K562 (cell line): ENCODE data around the gene TM7SF2. TPM values are rescaled to one million over a fixed set of nuclear protein-coding genes. Genes with fewer than 3 reads are reported as not detected.

Experiments
- ATAC-seq: fragments of 200-7000 bp; cut with Tn5 transposase; 3 replicates; pipeline ENCODE4 v1.9.1; 2020; ENCODE audit warnings: moderate library complexity
- BruUV-seq: library from RNA; stranded (reverse); fragments of 400-500 nt; replicated peaks from 2 replicates; lab custom pipeline; 2021; lab: Mats Ljungman, UMichigan
- CTCF ChIA-PET: fragments of 300-600 bp; formaldehyde crosslinking; extraction: SDS; loops from one replicate; lab custom pipeline; 2021; ENCODE audit warnings: low intra/inter-chr PET ratio; lab: Yijun Ruan, JAX
- POLR2A ChIA-PET: fragments of 300-600, 350-650 bp; sonication (Branson Sonifier 250); formaldehyde crosslinking; extraction: SDS; loops from one replicate; lab custom pipeline; 2021; ENCODE audit warnings: antibody characterized with exemption, inconsistent platforms; lab: Yijun Ruan, JAX
- DNase-seq, 4 experiments: peaks; one replicate each; pipeline versions ENCODE4 v3.0.0 to v3.0.0-alpha.2; 2011 to 2018; ENCODE audit warnings: low spot score in 3 of 4, mixed read lengths in 3 of 4; ENCODE audit errors: extremely low read depth in 1 of 4
- FAIRE-seq: peaks from 2 replicates; lab custom pipeline; 2011; peaks lifted over from hg19 to GRCh38; lab: Jason Lieb, UNC
- H2AFZ ChIP-seq: 2 replicates; pipeline ENCODE4 v1.6.0; 2011; ENCODE audit warnings: low read depth, low read length, control low read depth, inconsistent platforms
- H3K27ac ChIP-seq: fragments of 200-600 bp; 3 replicates; pipeline ENCODE4 v1.8.0; 2011; ENCODE audit warnings: low read depth, mild to moderate bottlenecking, control low read depth, inconsistent platforms, low read length, moderate library complexity, mixed read lengths; ENCODE audit errors: extremely low read depth
- H3K27me3 ChIP-seq, 2 experiments: fragments of 300-600 bp in 1 of 2; 2 replicates in 1 of 2; 3 replicates in 1 of 2; pipeline versions ENCODE4 v1.6.0 to v1.8.0; 2011; ENCODE audit warnings: inconsistent platforms in 2 of 2, low read length in 2 of 2, mild to moderate bottlenecking in 1 of 2, mixed read lengths in 1 of 2, moderate library complexity in 1 of 2; ENCODE audit not compliant: control insufficient read depth in 2 of 2, insufficient read depth in 2 of 2
- H3K36me3 ChIP-seq: fragments of 300-600 bp; 3 replicates; pipeline ENCODE4 v1.8.0; 2011; ENCODE audit warnings: mild to moderate bottlenecking, low read length, inconsistent platforms; ENCODE audit not compliant: control insufficient read depth, insufficient read depth
- H3K4me1 ChIP-seq, 2 experiments: fragments of 200-600 bp in 1 of 2; replicated peaks in 1 of 2; 2 replicates in 1 of 2; 3 replicates in 1 of 2; pipeline versions ENCODE4 v1.5.1 to v1.8.0; 2011; ENCODE audit warnings: inconsistent platforms in 2 of 2, low read length in 2 of 2, mild to moderate bottlenecking in 1 of 2, mixed read lengths in 1 of 2, moderate library complexity in 1 of 2; ENCODE audit not compliant: control insufficient read depth in 2 of 2, insufficient read depth in 2 of 2
- H3K4me2 ChIP-seq: 2 replicates; pipeline ENCODE4 v1.6.1; 2011; ENCODE audit warnings: low read length, control low read depth, inconsistent platforms, mixed read lengths; ENCODE audit not compliant: insufficient read depth
- H3K4me3 ChIP-seq: fragments of 200-600 bp; sonication (generic), shearing (Covaris generic); 2 replicates; pipeline ENCODE4 v1.5.1; 2016; ENCODE audit warnings: control low read depth, inconsistent platforms
- H3K79me2 ChIP-seq: fragments of 200-600 bp; 3 replicates; pipeline ENCODE4 v1.8.0; 2011; ENCODE audit warnings: low read length, inconsistent platforms; ENCODE audit not compliant: control insufficient read depth, insufficient read depth
- H3K9ac ChIP-seq, 2 experiments: 2 replicates each; pipeline versions ENCODE4 v1.6.0 to v1.6.1; 2011; ENCODE audit warnings: low read depth in 2 of 2, low read length in 2 of 2, control low read depth in 1 of 2, inconsistent platforms in 1 of 2, mild to moderate bottlenecking in 1 of 2, mixed read lengths in 1 of 2; ENCODE audit not compliant: insufficient read depth in 1 of 2
- H3K9me1 ChIP-seq: one replicate; pipeline ENCODE4 v1.6.0; 2011; ENCODE audit warnings: inconsistent platforms, mild to moderate bottlenecking, low read length, moderate library complexity; ENCODE audit not compliant: control insufficient read depth, insufficient read depth
- H3K9me3 ChIP-seq: replicated peaks from 2 replicates; pipeline ENCODE4 v1.5.1; 2011; ENCODE audit warnings: low read depth, low read length, inconsistent platforms; ENCODE audit not compliant: control insufficient read depth, insufficient read depth
- H4K20me1 ChIP-seq: replicated peaks from 2 replicates; pipeline ENCODE4 v1.6.1; 2011; ENCODE audit warnings: low read length, inconsistent platforms, mixed read lengths; ENCODE audit not compliant: control insufficient read depth, insufficient read depth
- KLF13 ChIP-seq: fragments of 450-650 bp; IDR thresholded peaks from 2 replicates; pipeline ENCODE4 v1.6.1; 2016; ENCODE audit warnings: missing genetic modification characterization, low read depth, mild to moderate bottlenecking, missing compliant biosample characterization, moderate library complexity, borderline replicate concordance
- MAFF ChIP-seq: IDR thresholded peaks from 2 replicates; pipeline ENCODE4 v1.6.1; 2012; ENCODE audit warnings: low read length, improper control_type of control experiment
- NR2C1 ChIP-seq, 2 experiments: fragments of 450-650 bp; IDR thresholded peaks; 2 replicates each; pipeline ENCODE4 v1.6.1; 2017; ENCODE audit warnings: mild to moderate bottlenecking in 2 of 2, antibody characterized with exemption in 1 of 2, inconsistent platforms in 1 of 2, missing compliant biosample characterization in 1 of 2, missing genetic modification characterization in 1 of 2
- SMAD4 ChIP-seq: fragments of 250-450 bp; sonication (Bioruptor Pico); conservative IDR thresholded peaks from 2 replicates; pipeline ENCODE4 v1.8.0; 2021; ENCODE audit warnings: inconsistent platforms, mild to moderate bottlenecking, moderate library complexity
- WGBS: fragments of 100-300 bp; shearing (Covaris generic); methylation state at CpG from one replicate; pipeline ENCODE4 v1.1.6; 2016; ENCODE audit warnings: low coverage, mixed read lengths; ENCODE audit not compliant: insufficient coverage; ENCODE audit errors: missing lambda C conversion rate; 5-methylcytosine and 5-hydroxymethylcytosine counted together
- in situ Hi-C: fragments of 300-500 bp; cut with MboI; formaldehyde crosslinking; loops from 4 replicates; pipeline ENCODE4 v1.15.0; 2018; ENCODE audit warnings: inconsistent platforms, mixed read lengths
- intact Hi-C: fragments of 100-400 bp; cut with micrococcal nuclease; formaldehyde crosslinking; loops from 2 replicates; pipeline ENCODE4 v1.14.2; 2022
- polyA plus RNA-seq, 8 experiments: library from polyadenylated mRNA; depleted of rRNA in 4 of 8; stranded (reverse) in 5 of 8; unstranded in 3 of 8; fragments of >200 nt; fragmentation: Nextera tagmentation in 2 of 8; fragmentation: Illumina TruSeq in 1 of 8; extraction: Ambion mirVana in 2 of 8; extraction: Trizol in 1 of 8; gene quantifications; 2 replicates each; pipeline versions ENCODE4 v1.2.1 to v1.2.3, GENCODE V29; 2011 to 2014; ENCODE audit warnings: inconsistent platforms in 1 of 8, missing spikeins in 1 of 8
- total RNA-seq, 7 experiments: library from RNA; depleted of rRNA in 6 of 7; stranded (reverse); fragments of >200 nt in 6 of 7; fragmentation: Illumina TruSeq in 2 of 7; extraction: Trizol in 2 of 7; gene quantifications; 2 replicates each; pipeline versions ENCODE4 v1.2.1 to v1.2.3, GENCODE V29; 2011 to 2021; ENCODE audit warnings: low replicate concordance in 1 of 7
- TF ChIP-seq, protein P1 (sequence below): fragments of 450-650 bp; IDR thresholded peaks from 2 replicates; pipeline ENCODE4 v1.6.1; 2018; ENCODE audit not compliant: partially characterized antibody
- TF ChIP-seq, protein P2 (sequence below): sonication (generic); formaldehyde crosslinking; IDR thresholded peaks from 2 replicates; pipeline ENCODE4 v1.8.0; 2022; ENCODE audit warnings: mild to moderate bottlenecking, missing genetic modification reagents
- TF ChIP-seq, protein P3 (sequence below): fragments of 450-650 bp; IDR thresholded peaks from 2 replicates; pipeline ENCODE4 v1.6.1; 2016; ENCODE audit warnings: borderline replicate concordance
- TF ChIP-seq, protein P4 (sequence below): sonication (generic); formaldehyde crosslinking; IDR thresholded peaks from 2 replicates; pipeline ENCODE4 v1.8.1; 2022; ENCODE audit warnings: missing genetic modification reagents

TM7SF2 gene
- total and polyA plus RNA-seq, 9 of the 15 experiments (the other 6 are each of a cell fraction or from before 2014, with no cell fraction given): 1.2 to 22.0 (median 14.3) TPM

DNA sequence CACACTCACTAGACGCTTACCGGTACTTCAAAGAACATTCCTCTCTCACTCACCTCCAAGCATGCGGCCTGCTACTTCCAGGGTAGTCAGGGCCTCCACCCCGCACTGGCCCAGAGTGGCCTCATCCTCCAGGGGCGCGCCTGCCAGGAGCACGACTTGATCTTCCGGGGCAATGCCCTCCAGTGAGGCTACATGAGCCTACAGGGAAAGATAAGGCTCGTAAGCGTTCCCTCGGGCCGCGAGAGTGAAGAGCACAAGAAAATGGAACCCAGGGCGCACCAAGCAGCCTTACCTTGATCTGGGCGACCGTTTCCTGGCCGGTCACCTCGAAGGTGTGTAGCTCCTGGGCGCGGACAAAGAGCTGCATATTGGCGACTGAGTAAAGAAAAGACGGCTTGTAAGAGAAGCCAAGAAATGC lies 9.8 kb downstream of the TM7SF2 start:
- no peaks in the 10 kb centered on the region for H3K9me3 ChIP-seq
- DNase-seq: peak in 2 of 4 experiments; percentile 29 to 52
- ChIA-PET CTCF (interaction anchor here (0.7 kb wide), 1 partner anchor 9 kb away, joined by 3 read pairs; no protein-coding TSS in a partner anchor), POLR2A (interaction anchor here (0.6 to 9.5 kb wide), 27 partner anchors 9 to 738 kb away, joined by 3 to 182 read pairs (median 3); partner anchors contain the start of genes CAPN1, MAJIN, NEAT1 and POLA2)
- peak overlapping the region; percentile 60; the same call in 1 of the 2 replicates for H2AFZ ChIP-seq
- ATAC-seq: peak; percentile 14
- H3K79me2 ChIP-seq: peaks cover 67% of the 10 kb centered on the region
- in situ Hi-C loops: no loop called here
- BruUV-seq: TSS peak; percentile 65
- peaks cover 15 to 28% of the 10 kb centered on the region in 2 experiments; a peak in 4 of 5 replicates for H3K4me1 ChIP-seq
- FAIRE-seq: no peak
- intact Hi-C loops: no loop called here
- H3K27ac ChIP-seq: peak overlapping the region; percentile 96
- peaks cover 4% of the 10 kb centered on the region; the same call in 1 of the 2 replicates for H4K20me1 ChIP-seq
- WGBS: 2% methylated on average over 22 of the region's 22 CpGs
- peak overlapping the region; percentile 98 for H3K9ac ChIP-seq
- H3K4me3 ChIP-seq: peak overlapping the region; percentile 98
- no peaks in the 10 kb centered on the region for H3K27me3 ChIP-seq
- H3K4me2 ChIP-seq: peak overlapping the region; percentile 100
- no peaks in the 10 kb centered on the region for H3K9me1 ChIP-seq
- peaks cover 71% of the 10 kb centered on the region for H3K36me3 ChIP-seq
- TF ChIP-seq NR2C1 (IDR thresholded peaks at IDR 0.05) (peak; percentile 47), NR2C1 (tag; IDR thresholded peaks at IDR 0.05) (peak; percentile 67), SMAD4 (CRISPR knock-in tag) (peak; percentile 9; the same call in 1 of the 2 replicates), MAFF (no peak), KLF13 (tag) (no peak)
- TF ChIP-seq, protein P1, sequence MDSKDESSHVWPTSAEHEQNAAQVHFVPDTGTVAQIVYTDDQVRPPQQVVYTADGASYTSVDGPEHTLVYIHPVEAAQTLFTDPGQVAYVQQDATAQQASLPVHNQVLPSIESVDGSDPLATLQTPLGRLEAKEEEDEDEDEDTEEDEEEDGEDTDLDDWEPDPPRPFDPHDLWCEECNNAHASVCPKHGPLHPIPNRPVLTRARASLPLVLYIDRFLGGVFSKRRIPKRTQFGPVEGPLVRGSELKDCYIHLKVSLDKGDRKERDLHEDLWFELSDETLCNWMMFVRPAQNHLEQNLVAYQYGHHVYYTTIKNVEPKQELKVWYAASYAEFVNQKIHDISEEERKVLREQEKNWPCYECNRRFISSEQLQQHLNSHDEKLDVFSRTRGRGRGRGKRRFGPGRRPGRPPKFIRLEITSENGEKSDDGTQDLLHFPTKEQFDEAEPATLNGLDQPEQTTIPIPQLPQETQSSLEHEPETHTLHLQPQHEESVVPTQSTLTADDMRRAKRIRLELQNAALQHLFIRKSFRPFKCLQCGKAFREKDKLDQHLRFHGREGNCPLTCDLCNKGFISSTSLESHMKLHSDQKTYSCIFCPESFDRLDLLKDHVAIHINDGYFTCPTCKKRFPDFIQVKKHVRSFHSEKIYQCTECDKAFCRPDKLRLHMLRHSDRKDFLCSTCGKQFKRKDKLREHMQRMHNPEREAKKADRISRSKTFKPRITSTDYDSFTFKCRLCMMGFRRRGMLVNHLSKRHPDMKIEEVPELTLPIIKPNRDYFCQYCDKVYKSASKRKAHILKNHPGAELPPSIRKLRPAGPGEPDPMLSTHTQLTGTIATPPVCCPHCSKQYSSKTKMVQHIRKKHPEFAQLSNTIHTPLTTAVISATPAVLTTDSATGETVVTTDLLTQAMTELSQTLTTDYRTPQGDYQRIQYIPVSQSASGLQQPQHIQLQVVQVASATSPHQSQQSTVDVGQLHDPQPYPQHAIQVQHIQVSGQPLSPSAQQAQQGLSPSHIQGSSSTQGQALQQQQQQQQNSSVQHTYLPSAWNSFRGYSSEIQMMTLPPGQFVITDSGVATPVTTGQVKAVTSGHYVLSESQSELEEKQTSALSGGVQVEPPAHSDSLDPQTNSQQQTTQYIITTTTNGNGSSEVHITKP: peak; percentile 54
- TF ChIP-seq, protein P2, sequence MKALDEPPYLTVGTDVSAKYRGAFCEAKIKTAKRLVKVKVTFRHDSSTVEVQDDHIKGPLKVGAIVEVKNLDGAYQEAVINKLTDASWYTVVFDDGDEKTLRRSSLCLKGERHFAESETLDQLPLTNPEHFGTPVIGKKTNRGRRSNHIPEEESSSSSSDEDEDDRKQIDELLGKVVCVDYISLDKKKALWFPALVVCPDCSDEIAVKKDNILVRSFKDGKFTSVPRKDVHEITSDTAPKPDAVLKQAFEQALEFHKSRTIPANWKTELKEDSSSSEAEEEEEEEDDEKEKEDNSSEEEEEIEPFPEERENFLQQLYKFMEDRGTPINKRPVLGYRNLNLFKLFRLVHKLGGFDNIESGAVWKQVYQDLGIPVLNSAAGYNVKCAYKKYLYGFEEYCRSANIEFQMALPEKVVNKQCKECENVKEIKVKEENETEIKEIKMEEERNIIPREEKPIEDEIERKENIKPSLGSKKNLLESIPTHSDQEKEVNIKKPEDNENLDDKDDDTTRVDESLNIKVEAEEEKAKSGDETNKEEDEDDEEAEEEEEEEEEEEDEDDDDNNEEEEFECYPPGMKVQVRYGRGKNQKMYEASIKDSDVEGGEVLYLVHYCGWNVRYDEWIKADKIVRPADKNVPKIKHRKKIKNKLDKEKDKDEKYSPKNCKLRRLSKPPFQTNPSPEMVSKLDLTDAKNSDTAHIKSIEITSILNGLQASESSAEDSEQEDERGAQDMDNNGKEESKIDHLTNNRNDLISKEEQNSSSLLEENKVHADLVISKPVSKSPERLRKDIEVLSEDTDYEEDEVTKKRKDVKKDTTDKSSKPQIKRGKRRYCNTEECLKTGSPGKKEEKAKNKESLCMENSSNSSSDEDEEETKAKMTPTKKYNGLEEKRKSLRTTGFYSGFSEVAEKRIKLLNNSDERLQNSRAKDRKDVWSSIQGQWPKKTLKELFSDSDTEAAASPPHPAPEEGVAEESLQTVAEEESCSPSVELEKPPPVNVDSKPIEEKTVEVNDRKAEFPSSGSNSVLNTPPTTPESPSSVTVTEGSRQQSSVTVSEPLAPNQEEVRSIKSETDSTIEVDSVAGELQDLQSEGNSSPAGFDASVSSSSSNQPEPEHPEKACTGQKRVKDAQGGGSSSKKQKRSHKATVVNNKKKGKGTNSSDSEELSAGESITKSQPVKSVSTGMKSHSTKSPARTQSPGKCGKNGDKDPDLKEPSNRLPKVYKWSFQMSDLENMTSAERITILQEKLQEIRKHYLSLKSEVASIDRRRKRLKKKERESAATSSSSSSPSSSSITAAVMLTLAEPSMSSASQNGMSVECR (CRISPR knock-in tag): peak; percentile 50; the same call in 1 of the 2 replicates
- TF ChIP-seq, protein P3, sequence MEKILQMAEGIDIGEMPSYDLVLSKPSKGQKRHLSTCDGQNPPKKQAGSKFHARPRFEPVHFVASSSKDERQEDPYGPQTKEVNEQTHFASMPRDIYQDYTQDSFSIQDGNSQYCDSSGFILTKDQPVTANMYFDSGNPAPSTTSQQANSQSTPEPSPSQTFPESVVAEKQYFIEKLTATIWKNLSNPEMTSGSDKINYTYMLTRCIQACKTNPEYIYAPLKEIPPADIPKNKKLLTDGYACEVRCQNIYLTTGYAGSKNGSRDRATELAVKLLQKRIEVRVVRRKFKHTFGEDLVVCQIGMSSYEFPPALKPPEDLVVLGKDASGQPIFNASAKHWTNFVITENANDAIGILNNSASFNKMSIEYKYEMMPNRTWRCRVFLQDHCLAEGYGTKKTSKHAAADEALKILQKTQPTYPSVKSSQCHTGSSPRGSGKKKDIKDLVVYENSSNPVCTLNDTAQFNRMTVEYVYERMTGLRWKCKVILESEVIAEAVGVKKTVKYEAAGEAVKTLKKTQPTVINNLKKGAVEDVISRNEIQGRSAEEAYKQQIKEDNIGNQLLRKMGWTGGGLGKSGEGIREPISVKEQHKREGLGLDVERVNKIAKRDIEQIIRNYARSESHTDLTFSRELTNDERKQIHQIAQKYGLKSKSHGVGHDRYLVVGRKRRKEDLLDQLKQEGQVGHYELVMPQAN: no peak
- TF ChIP-seq, protein P4, sequence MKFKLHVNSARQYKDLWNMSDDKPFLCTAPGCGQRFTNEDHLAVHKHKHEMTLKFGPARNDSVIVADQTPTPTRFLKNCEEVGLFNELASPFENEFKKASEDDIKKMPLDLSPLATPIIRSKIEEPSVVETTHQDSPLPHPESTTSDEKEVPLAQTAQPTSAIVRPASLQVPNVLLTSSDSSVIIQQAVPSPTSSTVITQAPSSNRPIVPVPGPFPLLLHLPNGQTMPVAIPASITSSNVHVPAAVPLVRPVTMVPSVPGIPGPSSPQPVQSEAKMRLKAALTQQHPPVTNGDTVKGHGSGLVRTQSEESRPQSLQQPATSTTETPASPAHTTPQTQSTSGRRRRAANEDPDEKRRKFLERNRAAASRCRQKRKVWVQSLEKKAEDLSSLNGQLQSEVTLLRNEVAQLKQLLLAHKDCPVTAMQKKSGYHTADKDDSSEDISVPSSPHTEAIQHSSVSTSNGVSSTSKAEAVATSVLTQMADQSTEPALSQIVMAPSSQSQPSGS (CRISPR knock-in tag): no peak
